GM12891 (cell line): ENCODE data around the gene MED17.
"Not testable (repeated sequence)": the region's sequence is repeated elsewhere in the genome, so short reads cannot be mapped to it uniquely, and the experiment has no call there.

Experiments
- DNase-seq: peaks from one replicate; pipeline ENCODE4 v3.0.0; 2011; ENCODE audit warnings: low spot score; ENCODE audit not compliant: insufficient read length
- FAIRE-seq: peaks from 2 replicates; lab custom pipeline; 2011; peaks lifted over from hg19 to GRCh38; lab: Jason Lieb, UNC
- PAX5 ChIP-seq: IDR thresholded peaks from 2 replicates; pipeline ENCODE4 v1.6.1; 2011; ENCODE audit warnings: low read length, moderate library complexity, mild to moderate bottlenecking; ENCODE audit not compliant: insufficient read depth, severe bottlenecking
- POLR2A ChIP-seq: IDR thresholded peaks from 2 replicates; pipeline ENCODE4 v1.6.1; 2011; ENCODE audit warnings: low read depth, low read length, control low read depth
- POLR2AphosphoS5 ChIP-seq: IDR thresholded peaks from 2 replicates; pipeline ENCODE4 v1.6.1; 2011; ENCODE audit warnings: low read depth, low read length, control low read depth
- POU2F2 ChIP-seq: IDR thresholded peaks from 2 replicates; pipeline ENCODE4 v1.6.1; 2011; ENCODE audit warnings: low read depth, mild to moderate bottlenecking, control low read depth, low read length, moderate library complexity
- SPI1 ChIP-seq: IDR thresholded peaks from 2 replicates; pipeline ENCODE4 v1.6.1; 2011; ENCODE audit warnings: low read depth, low read length, control low read depth
- TAF1 ChIP-seq: IDR thresholded peaks from 2 replicates; pipeline ENCODE4 v1.6.1; 2011; ENCODE audit warnings: low read depth, low read length, control low read depth

The MED17 gene

GRCh38 chr11:93757301-93757700 lies 26.8 kb upstream of the MED17 start:
- no peak for FAIRE-seq
- TF ChIP-seq POU2F2, result no peak
- TF ChIP-seq SPI1, result no peak
- no peak for TF ChIP-seq POLR2A
- TF ChIP-seq TAF1, result no peak
- TF ChIP-seq PAX5, result no peak
- TF ChIP-seq POLR2AphosphoS5, result no peak
- DNase-seq, result no peak

GRCh38 chr11:93757924-93758865 lies 25.9 kb upstream of the MED17 start:
- TF ChIP-seq TAF1, result no peak
- no peak for FAIRE-seq

GRCh38 chr11:93759123-93759522 lies 25.0 kb upstream of the MED17 start:
- DNase-seq, FAIRE-seq: not testable (repeated sequence)

More at GRCh38 chr11:93757924-93758865, 25.9 kb upstream of the MED17 start:
- no peak for DNase-seq

DNA sequence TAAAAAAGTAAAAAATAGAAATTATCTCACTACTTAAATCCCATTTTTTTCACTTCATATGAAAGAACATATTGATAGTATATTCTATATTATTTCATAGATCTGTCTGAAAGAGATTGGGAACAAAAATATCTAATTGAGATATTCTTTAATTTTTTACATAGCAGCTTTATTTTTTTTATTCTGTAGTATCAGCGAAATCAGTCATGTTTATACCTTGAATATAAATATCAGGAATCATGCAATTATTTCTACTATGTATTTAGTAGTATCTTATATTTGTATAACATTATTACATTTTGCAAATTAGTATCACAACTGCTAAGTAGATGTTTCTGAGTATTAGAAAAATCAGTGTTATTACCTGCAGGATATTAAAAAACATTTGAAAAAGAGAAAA lies 22.2 kb upstream of the MED17 start:
- TF ChIP-seq POLR2AphosphoS5 (no peak), POU2F2 (no peak), PAX5 (no peak), SPI1 (no peak), TAF1 (no peak), POLR2A (no peak)
- FAIRE-seq, result no peak
- no peak for DNase-seq

DNA sequence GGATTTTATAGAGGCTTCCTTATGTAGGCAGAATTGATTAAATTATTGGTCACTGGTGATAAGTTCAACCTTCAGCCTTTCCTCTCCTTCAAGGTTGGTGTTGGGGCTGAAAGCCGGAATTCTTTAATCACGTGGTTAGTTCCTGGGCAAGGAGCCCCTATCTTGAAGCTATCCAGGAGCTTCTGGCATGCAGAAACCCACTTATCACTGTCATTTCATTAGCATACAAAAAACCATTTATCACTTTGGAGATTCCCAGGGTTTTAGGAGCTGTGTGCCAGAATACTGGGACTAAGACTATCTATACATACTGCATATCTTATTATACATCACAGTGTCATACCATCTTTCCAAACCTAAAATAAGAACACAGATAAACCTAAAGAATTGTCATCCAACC lies 18.5 kb upstream of the MED17 start:
- TF ChIP-seq SPI1 (no peak), PAX5 (no peak), POU2F2 (no peak), POLR2AphosphoS5 (no peak), TAF1 (no peak), POLR2A (no peak)
- FAIRE-seq, result no peak
- no peak for DNase-seq

DNA sequence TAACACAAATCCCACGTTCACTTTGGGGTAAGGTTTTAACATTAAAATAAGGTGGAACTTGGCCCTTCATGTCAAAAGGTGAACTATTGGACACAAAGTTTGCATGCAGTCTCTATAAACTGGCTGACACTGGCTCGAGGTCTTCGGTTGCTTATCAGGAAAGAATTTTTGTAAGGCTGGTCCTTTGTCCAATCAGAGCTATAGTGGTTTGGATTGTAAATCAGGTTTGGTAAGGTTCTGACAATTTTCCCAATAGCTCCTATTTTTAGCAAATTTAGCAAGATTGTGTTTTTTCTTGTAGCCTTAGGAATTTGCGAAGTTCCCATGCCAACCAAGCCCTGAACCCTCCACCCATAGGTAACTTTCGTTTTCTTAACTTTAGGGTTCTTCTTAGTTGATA lies 17.6 kb upstream of the MED17 start:
- DNase-seq (no peak), FAIRE-seq (no peak)
- TF ChIP-seq TAF1 (no peak), POU2F2 (no peak), PAX5 (no peak), SPI1 (no peak), POLR2A (no peak), POLR2AphosphoS5 (no peak)

GRCh38 chr11:93767018-93767417 lies 17.1 kb upstream of the MED17 start:
- no peak for TF ChIP-seq POLR2A
- no peak for TF ChIP-seq POLR2AphosphoS5
- TF ChIP-seq POU2F2, result no peak
- no peak for TF ChIP-seq PAX5
- TF ChIP-seq SPI1, result no peak
- no peak for TF ChIP-seq TAF1
- DNase-seq, result no peak
- FAIRE-seq, result no peak

DNA sequence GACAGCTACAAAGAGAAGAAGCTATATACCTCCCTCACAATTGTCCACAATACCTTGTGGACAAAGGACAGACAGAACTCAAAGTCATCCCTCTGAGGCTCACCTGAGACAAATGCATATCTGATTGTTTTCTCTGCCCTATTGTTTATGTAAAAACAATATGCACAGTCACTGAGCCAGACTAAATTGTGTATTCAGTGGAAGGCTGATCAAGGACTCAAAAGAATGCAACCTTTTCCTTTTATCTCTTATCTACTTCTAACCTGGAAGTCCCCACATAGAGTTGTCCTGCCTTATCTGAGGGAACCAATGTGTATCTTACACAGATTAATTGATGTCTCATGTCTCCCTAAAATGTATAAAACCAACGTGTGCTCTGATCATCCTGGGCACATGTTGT lies 13.9 kb upstream of the MED17 start:
- no peak for TF ChIP-seq SPI1
- TF ChIP-seq POLR2AphosphoS5, result no peak
- TF ChIP-seq PAX5, result no peak
- TF ChIP-seq POU2F2, result no peak
- no peak for TF ChIP-seq TAF1
- TF ChIP-seq POLR2A, result no peak
- FAIRE-seq, result no peak
- no peak for DNase-seq

DNA sequence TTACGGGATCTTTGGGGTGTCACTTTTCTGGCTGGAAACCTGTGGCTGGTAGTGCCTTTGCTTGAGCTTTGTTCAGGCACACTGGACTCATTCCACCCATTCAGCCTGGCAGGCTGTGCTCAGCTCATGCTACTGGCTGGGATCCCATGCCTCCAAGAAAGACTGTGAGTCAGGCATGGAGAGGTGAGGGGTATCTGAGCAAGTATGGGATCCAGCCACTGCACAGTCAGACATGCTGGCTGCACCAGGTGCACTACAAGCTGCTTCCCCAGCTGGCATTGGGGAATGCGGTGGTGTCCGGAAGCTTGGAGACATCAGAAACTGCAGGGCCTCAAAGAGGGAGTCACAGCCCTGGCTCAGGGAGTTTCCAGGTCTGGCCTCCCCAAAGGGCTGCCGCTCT lies 12.0 kb upstream of the MED17 start:
- TF ChIP-seq POU2F2, result no peak
- TF ChIP-seq POLR2AphosphoS5, result no peak
- TF ChIP-seq TAF1, result no peak
- no peak for TF ChIP-seq SPI1
- TF ChIP-seq POLR2A, result no peak
- no peak for TF ChIP-seq PAX5
- FAIRE-seq (no peak), DNase-seq (no peak)

GRCh38 chr11:93773045-93773477 lies 11.0 kb upstream of the MED17 start:
- FAIRE-seq (no peak), DNase-seq (no peak)
- no peak for TF ChIP-seq POLR2AphosphoS5
- TF ChIP-seq TAF1, result no peak
- no peak for TF ChIP-seq SPI1
- no peak for TF ChIP-seq PAX5
- TF ChIP-seq POLR2A, result no peak
- TF ChIP-seq POU2F2, result no peak
